ENCODE data around the gene GPR15LG.

GPR15LG gene

DNA sequence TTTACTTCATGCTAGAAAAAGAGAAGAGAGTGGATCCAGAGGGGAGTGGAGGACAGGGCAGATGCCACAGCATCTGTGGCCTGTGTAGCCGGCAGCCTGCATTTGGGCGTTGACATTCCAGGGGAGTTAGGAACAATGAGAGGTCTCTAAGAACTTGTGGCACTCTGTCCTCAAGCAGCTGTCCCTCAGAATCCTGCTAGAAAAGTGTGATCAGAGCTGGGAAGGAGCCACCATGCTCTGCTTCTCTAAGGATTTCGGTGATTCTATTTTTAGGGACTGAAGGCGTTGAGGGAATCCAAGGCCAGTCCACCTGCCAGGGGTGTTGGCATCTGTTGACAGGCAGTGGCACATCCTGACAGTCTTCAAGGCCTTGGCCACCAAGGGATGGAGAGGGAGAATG, 44.1 kb downstream of the GPR15LG start:
- FAIRE-seq: no peak

- no peak for FAIRE-seq
These were observed 48.3 kb downstream of the GPR15LG start for GRCh38 chr10:84221916-84222315.

DNA sequence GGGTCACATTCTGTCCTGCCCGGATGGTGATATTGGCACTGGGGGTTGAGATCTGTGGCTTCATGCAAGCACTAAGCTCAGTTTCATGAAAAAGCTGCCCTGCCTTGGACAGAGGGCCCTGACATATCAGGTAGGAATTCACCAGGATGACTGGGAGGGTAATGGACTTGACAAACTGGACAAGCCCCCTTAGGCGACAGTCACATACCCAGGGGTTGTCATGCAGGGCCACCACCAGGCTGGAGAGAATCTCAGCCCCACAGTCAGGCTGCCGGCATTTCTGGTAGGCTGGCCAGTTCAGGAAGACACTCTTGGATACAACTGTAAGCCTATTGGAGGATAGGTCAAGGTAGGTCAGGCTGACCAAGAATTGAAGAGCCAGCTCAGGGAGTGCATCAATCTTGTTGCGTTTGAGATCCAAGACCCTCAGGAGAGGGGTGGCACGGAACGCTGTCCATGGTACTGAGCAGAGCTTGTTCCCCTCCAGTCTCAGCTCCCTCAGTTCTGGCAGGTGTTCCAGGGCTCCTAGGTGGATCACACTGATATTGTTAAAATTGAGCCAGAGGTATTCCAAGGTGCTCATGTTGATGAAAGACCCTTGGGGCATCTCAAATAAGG, 50.9 kb downstream of the GPR15LG start:
- no peak for FAIRE-seq

- FAIRE-seq: no peak
These were observed 52.0 kb downstream of the GPR15LG start, which contains the start of gene LRIT2 for GRCh38 chr10:84225427-84226173. LRIT2 (minus strand) TSS chr10:84225544; CDS start chr10:84225520, 24 bp downstream.

DNA sequence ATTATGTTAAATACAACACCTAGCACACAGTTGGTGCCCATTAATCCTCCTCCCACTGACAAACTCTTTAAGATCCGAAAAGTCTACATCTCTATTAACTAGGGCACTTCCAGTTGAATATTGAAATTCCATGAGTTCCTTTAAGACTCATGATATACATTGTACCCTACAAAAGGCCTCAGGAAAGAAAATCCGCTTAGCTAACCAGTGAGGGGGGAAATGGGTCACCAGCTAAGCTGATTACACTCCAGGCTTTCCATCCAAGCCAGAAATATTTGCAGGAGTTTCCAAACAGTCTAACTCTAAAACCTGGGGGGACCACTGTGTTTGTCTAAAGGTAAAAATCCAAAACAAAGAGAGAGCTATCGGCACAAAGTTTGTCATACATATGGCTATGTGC, 53.0 kb downstream of the GPR15LG start:
- no peak for FAIRE-seq

- FAIRE-seq: no peak
These were observed 54.2 kb downstream of the GPR15LG start for GRCh38 chr10:84227810-84228209.

DNA sequence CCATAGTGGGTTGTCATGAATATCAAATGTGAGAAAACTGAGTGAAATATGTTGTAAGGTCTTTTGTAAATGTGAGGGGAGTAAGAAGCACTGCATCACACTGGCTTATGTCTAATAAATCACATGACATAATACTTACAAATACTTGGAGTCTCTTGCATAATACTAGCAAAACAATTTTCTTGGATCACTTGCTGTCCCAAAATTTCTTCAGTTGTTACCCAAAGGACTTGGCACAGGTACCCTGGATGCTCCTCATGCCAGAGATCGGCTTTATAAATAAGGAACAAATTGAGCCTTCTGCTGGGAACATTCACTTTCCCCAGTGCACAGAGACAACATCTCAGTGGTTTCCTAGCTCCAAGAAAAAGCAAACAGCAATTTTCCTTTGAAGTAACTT, 56.8 kb downstream of the GPR15LG start:
- no peak for FAIRE-seq

- no peak for FAIRE-seq
These were observed 58.8 kb downstream of the GPR15LG start for GRCh38 chr10:84232376-84232775.

DNA sequence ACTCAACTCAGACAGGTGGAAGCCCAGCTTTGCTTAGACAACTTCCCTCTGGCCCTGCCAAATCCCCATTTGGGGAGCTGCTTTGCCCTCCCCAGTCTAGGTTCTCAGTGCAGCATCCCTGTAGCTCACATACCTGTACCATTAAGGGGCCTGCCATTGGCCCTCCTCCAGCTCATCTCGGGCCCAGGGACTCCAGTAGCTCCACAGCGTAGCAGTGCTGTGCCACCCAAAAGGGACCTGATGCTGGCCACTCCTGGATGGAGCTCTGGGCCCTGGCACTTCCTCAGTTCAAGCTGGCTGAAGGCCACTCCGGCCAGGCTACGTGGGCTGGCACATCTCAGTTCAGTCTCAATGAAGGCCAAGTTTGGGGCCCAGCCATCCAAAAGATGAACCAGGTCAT, 60.3 kb downstream of the GPR15LG start:
- FAIRE-seq: no peak

GRCh38 chr10:84234479-84234878, 60.9 kb downstream of the GPR15LG start:
- FAIRE-seq: no peak

All from islet of Langerhans (tissue), 1 donor.